Measurements from ENCODE around the gene CRYZL1.
"Not testable (repeated sequence)": the region's sequence is repeated elsewhere in the genome, so short reads cannot be mapped to it uniquely, and the experiment has no call there.

CRYZL1 gene

DNA sequence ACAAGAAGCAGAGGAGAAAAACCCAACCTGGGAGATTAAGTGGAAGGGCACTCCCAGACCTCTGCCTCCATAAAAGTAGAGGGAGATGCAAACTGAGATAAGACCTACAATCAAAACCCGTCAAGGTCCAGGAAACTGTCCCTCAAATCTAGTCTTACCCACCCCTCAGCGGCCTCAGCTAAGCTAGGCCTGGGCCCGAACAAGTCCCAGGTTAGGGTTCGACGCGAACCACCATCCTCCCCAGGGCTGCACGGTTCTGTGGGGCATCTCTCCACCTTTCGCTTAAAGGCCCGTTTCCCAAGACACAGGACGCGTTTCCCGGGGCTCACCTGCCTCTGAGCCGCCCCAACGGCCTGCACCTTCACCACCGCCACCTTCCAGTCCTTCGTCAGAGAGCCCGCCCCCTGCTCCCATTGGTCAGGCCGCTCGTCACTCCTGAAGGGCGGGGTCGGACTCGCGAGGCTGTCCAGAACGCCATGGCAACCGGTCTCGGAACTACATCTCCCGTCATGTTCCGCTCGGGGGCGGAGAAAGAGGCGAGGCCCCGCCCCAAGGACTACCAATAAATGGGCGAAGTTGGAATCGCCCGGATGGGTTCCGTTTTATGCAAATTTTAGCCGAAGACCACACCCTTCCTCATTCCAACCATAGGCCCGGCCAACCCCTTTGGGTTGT, at the start of gene CRYZL1:
Gene CRYZL1, minus strand, starts transcription at position 390 of the 675 bp plus-strand sequence. CDS start 10,190 bp downstream, outside the sequence.
- peak; percentile 68 for DNase-seq (ENCODE audit: low spot score)

DNA sequence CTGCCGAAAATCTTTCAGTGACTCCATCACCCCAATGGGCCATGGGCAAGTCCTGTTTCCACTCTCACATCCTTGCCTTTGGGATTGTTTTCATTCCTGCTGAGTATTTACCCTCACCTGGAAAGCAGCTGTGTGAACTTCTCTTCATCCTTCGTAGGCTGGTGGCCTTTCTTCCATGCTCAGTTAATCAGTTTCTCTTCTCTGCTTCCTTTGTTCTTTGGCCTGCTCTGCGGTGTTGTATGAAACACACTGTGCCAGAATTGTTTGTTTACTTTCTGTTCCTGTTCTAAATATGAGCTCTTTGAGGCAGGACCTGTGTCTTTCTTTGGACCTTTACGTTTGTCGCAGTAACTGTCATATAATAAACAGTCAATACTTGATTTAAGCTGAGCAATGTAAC, 49.3 kb upstream of the CRYZL1 start:
- DNase-seq (ENCODE audit: low spot score), result no peak

- no peak for DNase-seq (ENCODE audit: low spot score)
These were observed 46.8 kb upstream of the CRYZL1 start for GRCh38 chr21:33688353-33688752.

DNA sequence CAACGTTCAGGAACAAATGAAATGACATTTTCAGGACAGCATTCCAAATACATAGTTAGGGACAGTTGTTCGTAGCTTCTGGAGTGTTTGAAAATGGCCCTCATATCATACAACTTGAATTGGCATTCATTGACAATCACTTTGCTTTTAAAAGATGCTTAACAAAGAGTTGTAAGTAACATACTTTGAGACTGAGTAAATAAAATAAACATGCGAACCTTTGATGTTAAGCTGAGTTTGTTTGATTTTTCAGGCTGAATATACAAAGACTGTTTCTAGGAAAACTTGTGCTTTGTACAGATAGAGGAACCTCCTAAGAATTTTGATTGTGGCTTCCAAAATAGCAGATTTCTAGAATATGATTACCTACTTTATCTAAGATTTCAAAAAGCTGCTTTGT, 46.1 kb upstream of the CRYZL1 start:
- no peak for DNase-seq (ENCODE audit: low spot score)

- DNase-seq (ENCODE audit: low spot score), result no peak
These were observed 44.8 kb upstream of the CRYZL1 start for GRCh38 chr21:33686386-33686785.

GRCh38 chr21:33685613-33686197, 44.2 kb upstream of the CRYZL1 start:
- no peak for DNase-seq (ENCODE audit: low spot score)

- DNase-seq (ENCODE audit: low spot score), result no peak
These were observed 43.5 kb upstream of the CRYZL1 start for GRCh38 chr21:33684923-33685560.

DNA sequence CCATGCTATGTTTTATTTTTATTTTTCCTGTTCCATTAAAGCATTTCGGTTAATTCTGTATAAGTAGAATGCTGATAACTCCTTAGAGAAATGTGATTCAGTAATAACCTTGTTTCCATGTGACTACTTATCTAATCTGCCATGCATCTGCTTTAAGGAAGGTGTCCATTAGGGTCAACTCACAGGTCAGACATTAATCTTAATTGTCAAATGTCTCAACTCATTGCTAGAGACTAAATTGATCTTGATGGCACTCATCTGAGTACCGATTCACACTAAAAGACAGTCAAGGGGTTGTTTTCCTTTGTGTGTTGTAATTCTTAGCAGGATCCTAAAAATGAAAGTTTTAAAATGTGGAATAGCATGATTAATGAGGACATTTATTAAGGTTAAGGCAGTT, 42.5 kb upstream of the CRYZL1 start:
- no peak for DNase-seq (ENCODE audit: low spot score)

DNA sequence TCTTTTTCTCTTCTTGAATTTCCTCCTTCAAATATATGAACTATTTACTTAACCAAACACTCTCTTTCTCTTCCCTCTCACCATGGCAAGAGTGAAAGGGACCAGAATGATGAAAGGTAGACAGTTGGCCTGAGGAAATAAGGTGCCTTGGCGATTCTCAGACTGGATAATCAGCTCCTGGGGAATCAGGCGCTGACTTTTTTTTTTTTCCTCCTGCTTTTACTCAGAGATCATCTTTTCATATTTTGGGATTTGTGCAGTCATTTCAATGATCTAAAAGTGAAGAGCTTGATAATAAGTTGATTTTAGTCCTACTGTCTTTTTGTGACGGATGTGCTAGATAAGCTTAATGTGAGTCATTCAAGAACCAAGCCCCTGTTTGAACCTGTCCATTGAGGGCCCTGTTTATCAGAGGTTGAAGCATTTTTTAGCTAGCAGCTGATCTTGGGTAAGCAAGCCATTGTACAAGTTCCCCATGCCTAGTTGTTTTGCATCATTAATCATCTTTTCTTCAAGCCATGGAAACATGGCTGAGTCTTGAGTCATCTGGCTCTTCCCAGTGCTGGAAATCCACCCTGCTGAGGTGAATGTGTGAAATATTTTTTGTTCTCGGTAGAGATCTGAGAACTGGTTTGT, 41.6 kb upstream of the CRYZL1 start:
- no peak for DNase-seq (ENCODE audit: low spot score)

- no peak for DNase-seq (ENCODE audit: low spot score)
These were observed 39.3 kb upstream of the CRYZL1 start for GRCh38 chr21:33680870-33681269.

- DNase-seq (ENCODE audit: low spot score), result no peak
These were observed 35.9 kb upstream of the CRYZL1 start for GRCh38 chr21:33677450-33677849.

GRCh38 chr21:33676666-33677065, 35.1 kb upstream of the CRYZL1 start:
- not testable (repeated sequence) for DNase-seq (ENCODE audit: low spot score)

GRCh38 chr21:33674226-33674625, 32.7 kb upstream of the CRYZL1 start:
- no peak for DNase-seq (ENCODE audit: low spot score)

DNA sequence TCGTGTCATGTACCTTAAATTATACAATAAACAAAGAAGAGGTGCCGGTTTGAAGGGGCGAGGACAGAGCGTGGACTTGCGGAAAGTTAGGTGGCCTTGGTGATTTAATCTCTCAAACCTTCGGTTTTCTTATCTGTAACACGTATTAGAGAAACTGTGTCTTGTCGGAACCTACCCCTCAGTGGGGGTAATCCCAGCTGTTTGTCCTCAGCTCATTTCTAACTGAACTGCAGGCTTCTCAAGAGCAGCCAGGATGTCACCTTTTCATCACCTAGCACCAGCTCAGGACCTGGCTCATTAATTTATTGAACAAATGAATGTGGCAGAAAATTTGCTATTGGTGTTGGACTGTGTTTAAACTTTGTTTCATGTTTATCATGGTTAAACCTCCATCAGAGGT, 31.9 kb upstream of the CRYZL1 start:
- DNase-seq (ENCODE audit: low spot score), result no peak

DNA sequence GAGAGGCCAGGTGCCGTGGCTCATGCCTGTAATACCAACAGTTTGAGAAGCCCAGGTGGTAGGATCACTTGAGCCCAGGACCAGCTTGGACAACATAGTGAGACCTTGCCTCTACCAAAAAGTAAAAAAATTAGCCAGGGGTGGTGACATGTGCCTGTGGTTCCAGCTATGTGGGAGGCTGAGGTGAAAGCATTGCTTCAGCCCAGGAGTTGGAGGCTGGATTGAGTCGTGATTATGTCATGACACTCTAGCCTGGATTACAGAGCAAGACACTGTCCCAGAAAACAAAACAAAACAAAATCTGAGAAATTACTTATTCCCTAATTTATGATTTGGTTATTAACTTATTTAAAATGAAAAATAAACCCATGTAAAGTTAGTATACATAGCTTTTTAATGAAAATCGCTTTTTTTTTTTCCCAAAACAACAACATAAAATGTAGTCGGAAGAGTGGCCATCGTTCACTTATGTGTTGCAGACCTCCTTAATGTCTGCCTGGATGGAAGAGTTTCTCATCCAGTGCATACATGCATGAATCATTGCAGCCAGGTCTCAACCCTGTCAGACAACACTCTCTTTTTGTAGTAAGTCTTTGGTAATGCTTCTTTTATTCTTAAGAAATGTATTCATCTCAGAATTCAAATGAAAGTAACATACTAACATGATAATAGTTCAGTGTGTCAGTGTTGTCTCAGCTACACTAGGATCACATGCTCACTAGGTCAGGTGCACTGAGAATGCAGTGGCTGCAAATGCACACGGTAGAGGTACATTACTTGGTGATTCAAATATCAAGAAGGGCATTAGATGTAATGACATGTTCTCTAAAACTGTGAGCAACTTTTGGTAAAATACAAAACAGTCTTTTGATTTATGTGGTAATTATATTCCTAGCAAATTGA, 28.8 kb upstream of the CRYZL1 start:
- no peak for DNase-seq (ENCODE audit: low spot score)

- no peak for DNase-seq (ENCODE audit: low spot score)
These were observed 27.1 kb upstream of the CRYZL1 start for GRCh38 chr21:33668620-33669019.

DNA sequence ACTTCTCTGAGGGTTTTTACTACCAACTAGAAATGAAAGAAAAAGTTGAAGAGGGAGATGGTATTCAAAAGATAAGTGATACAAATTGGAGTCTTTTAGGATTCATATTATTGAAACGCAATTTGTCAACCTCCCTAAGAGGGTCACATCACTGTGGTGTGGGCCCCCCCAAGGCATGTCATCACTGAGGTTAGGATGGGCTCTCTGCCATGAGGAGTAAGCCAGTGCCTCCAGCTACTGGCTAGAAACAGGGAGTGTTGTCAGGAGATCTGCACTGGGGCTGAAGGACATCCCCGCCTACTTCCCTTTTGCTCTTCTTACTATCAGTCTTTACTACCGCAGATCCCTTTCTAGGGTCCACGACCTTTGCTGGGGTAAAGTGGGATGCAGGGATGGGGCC, 26.6 kb upstream of the CRYZL1 start:
- DNase-seq (ENCODE audit: low spot score), result no peak

- no peak for DNase-seq (ENCODE audit: low spot score)
These were observed 26.1 kb upstream of the CRYZL1 start for GRCh38 chr21:33667636-33668035.

GRCh38 chr21:33666153-33666552, 24.6 kb upstream of the CRYZL1 start:
- DNase-seq (ENCODE audit: low spot score), result no peak

GRCh38 chr21:33664135-33664534, 22.6 kb upstream of the CRYZL1 start:
- DNase-seq (ENCODE audit: low spot score), result no peak

- DNase-seq (ENCODE audit: low spot score), result no peak
These were observed 21.7 kb upstream of the CRYZL1 start for GRCh38 chr21:33663241-33663640.

GRCh38 chr21:33662046-33662445, 20.5 kb upstream of the CRYZL1 start:
- DNase-seq (ENCODE audit: low spot score), result no peak
